Stimulated activated CD4-positive, alpha-beta T cell treated with anti-CD3 and anti-CD28 coated beads, Interleukin-1b, Interleukin-23, amount 100 ng/mL, for 48 hours (primary cell): ENCODE measurements around the gene RALGPS2.
A peak's percentile ranks its signal among the peaks of the same experiment; 100 is the strongest.

Source experiments
- DNase-seq: peaks from one replicate; pipeline ENCODE4 v3.0.0-alpha.2; 2020

Gene RALGPS2, protein sequence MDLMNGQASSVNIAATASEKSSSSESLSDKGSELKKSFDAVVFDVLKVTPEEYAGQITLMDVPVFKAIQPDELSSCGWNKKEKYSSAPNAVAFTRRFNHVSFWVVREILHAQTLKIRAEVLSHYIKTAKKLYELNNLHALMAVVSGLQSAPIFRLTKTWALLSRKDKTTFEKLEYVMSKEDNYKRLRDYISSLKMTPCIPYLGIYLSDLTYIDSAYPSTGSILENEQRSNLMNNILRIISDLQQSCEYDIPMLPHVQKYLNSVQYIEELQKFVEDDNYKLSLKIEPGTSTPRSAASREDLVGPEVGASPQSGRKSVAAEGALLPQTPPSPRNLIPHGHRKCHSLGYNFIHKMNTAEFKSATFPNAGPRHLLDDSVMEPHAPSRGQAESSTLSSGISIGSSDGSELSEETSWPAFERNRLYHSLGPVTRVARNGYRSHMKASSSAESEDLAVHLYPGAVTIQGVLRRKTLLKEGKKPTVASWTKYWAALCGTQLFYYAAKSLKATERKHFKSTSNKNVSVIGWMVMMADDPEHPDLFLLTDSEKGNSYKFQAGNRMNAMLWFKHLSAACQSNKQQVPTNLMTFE

GRCh38 chr1:178724728-178725465 is at the start of gene RALGPS2:
Gene RALGPS2 (plus strand): TSS chr1:178725244. CDS start chr1:178776765, 51,521 bp downstream.
- DNase-seq = peak; percentile 52

- DNase-seq = no peak
Measured at GRCh38 chr1:178679237-178679636, 45.8 kb upstream of the RALGPS2 start.

GRCh38 chr1:178682429-178682828 is 42.6 kb upstream of the RALGPS2 start:
- DNase-seq = no peak

DNA sequence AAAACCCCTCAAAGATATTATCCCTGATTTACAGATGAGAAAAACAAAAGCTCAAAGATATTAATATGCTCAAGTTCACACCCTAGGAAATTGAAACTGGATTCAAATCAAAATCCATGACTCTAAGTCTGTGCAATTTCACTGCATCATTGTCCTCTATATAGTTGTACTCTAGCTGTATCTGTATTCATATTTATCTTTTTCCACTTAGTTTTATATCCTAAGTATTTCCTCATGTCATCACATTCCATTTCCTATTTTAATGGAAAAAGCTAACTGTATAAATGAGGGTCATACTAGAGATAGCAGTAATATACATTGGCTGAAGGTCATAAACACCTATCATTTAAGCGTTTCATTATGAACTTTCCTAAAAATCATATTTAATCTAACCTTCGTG is 42.2 kb upstream of the RALGPS2 start:
- DNase-seq = no peak

GRCh38 chr1:178683291-178683690 is 41.8 kb upstream of the RALGPS2 start:
- no peak for DNase-seq

DNA sequence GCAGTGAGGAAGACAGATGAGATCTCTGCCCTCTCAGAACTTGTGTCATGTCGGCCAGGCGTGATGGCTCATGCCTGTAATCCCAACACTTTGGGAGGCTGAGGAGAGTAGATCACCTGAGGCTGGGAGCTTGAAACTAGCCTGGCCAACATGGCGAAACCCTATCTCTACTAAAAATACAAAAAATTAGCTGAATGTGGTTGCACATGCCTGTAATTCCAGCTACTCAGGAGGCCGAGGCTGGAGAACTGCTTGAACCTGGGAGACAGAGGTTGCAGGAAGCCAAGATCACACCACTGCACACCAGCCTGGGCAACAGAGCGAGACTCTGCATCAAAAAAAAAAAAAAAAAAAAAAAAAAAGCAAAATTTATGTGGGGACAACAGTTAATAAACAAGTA is 40.9 kb upstream of the RALGPS2 start:
- DNase-seq = no peak

DNA sequence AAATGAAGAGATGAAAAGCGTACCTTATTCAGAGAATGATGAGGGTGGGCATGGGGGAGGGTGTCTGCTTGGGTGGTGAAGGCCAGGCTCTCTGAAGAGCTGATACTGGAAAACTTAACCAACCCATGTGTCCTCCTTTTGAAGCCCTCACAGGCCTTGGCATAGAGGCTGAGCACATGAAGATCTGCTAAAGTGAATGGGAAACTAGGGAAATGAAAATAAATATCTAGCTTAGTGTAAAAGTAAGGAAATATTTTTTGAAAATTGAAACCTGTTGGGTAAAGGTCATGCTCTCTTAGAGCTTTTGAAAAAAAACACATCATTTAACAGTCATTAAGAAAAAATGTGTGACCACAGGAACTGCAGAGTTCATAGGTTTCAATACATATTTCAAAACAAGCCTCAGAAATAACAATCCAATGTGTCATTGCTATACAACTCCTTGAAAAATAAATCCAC is 40.5 kb upstream of the RALGPS2 start:
- no peak for DNase-seq

GRCh38 chr1:178686407-178686806 is 38.6 kb upstream of the RALGPS2 start:
- DNase-seq = no peak

- no peak for DNase-seq
Measured at GRCh38 chr1:178688244-178688643, 36.8 kb upstream of the RALGPS2 start.

GRCh38 chr1:178689769-178690168 is 35.3 kb upstream of the RALGPS2 start:
- DNase-seq = no peak

DNA sequence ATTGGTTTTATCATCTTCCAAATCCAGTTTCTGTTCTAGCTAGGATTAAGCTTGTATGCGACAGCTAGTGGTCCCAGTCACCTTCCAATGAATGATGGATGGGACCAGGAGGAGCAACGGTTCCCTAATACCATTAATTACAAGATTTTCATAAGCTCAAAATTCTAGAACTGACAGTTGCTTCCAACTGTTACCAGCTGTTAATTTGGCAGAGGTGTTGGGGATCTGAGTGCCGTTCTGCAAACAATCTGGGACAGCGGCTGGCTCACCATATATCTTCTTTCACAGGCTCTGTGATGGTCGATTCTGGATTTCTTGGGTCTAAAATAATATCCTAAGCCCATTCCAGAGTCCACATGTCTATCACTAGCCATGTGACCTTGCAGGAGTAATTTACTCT is 34.5 kb upstream of the RALGPS2 start:
- DNase-seq = no peak

DNA sequence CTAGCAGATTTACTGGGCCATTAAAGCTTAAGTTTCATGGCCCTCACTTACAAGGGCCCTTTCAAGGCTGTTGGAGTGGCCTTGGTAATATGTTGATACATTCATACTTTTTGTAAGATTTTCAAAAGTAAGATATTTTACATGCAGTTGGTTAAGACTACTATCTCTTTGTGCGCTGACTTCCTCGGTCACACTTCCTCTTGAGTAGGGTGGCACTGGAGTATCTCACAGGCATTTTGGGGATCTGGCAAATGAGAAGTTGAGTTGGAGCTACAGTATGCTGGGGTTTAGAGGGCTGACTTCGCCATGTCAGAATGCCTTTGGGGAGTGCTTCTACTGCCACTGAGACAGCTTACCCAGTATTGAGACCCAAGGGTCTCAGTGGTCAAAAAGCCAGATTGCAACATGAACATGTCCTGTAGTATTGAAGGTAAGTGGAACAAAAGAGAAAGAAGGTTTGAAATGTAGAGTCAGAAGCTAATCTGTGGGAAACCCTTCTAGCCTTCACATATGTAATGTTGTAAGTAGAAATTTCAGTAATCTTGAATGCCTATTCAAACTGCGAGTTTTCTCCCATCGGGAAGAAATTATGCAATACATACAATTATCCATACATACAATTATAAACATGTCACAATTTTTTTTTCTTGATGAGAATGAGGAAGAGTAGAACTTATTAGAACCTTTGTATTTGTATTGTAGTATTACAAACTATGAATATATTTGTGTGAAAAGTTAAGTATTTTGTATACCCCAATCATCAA is 32.3 kb upstream of the RALGPS2 start:
- no peak for DNase-seq

- DNase-seq = no peak
Measured at GRCh38 chr1:178693366-178693765, 31.7 kb upstream of the RALGPS2 start.

GRCh38 chr1:178694923-178695525 is 30.0 kb upstream of the RALGPS2 start:
- no peak for DNase-seq

DNA sequence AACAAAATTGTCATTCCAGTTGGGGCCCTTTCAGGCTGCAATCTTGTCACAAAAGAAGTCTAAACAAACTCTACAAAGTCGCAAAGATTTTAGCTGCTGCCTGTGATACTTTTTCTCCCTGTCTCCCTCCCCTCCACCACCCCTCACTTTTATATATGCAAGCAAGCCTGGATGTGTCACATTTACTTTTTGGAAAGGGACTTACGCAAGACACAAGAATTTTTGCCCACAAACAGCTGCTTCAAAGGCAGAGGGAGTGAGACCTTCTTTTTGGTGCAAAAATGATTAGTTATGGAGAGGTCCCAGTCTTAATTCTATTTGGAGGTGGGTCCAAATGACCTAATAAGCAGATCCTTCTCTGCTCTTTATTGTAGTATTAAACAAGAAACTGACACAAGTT is 22.9 kb upstream of the RALGPS2 start:
- no peak for DNase-seq

DNA sequence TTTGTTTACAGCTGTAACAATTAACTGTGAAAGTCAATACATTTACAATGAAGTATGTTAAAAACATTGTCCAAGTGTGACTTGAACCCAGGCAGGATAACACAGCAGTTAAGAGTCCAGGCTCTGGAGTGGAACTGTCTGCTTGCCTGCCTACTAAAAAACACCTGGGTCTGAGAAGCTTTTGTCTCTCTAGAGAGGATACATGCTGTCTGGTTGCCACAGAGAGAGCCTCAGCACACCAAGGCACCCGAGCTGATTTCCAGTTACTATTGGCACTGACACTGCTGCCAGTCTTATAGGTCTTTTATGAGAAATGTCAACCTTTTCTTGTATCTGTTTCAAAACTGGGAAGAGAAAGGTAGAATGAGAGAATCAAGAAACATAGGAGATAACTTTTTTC is 20.2 kb upstream of the RALGPS2 start:
- no peak for DNase-seq

DNA sequence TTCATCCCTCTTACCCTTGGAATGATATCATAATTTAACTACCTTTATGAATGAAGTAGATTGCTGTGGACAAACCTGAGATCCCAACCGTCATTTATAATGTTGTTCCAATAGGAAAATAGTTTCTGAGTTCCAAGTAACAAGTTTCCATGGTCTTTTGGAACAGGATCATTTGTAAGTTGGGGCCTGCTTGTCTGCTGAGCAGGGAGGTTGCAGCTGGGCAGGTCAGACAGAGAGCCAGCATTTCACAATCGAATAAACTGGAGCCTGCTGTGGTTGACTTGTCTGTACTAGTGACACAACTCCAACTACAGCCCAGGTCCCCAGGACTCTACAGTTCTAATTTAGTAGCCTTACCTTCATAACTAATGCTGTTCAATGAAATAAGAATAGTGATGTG is 18.6 kb upstream of the RALGPS2 start:
- DNase-seq = no peak

GRCh38 chr1:178713259-178713658 is 11.8 kb upstream of the RALGPS2 start:
- DNase-seq = no peak

- DNase-seq = no peak
Measured at GRCh38 chr1:178714453-178714852, 10.6 kb upstream of the RALGPS2 start.

- DNase-seq = no peak
Measured at GRCh38 chr1:178716111-178716510, 8.9 kb upstream of the RALGPS2 start.

GRCh38 chr1:178718520-178718919 is 6.5 kb upstream of the RALGPS2 start:
- no peak for DNase-seq

GRCh38 chr1:178723546-178723945 is 1.5 kb upstream of the RALGPS2 start:
- DNase-seq = no peak

GRCh38 chr1:178724376-178724727 is 692 bp upstream of the RALGPS2 start:
- DNase-seq = no peak
